Thymus (tissue), 11 donors: Measurements from ENCODE around the gene FLAD1. TPM values are rescaled to one million over a fixed set of nuclear protein-coding genes. Genes with fewer than 3 reads are reported as not detected.

Experiments
- DNase-seq, 9 donors: peaks; one replicate each; pipeline ENCODE4 v3.0.0-alpha.2; 2013; ENCODE audit warnings: low spot score in 9 of 9, low read depth in 6 of 9, missing footprints in 1 of 9
- H3K27ac ChIP-seq, 2 donors: one replicate each; pipeline ENCODE4 v1.5.1; 2013; ENCODE audit warnings: control low read depth in 1 of 2, low read depth in 1 of 2, low read length in 1 of 2, mild to moderate bottlenecking in 1 of 2, moderate library complexity in 1 of 2
- H3K27me3 ChIP-seq, 2 donors: one replicate each; pipeline ENCODE4 v1.5.1; 2013; ENCODE audit warnings: low read length in 1 of 2; ENCODE audit not compliant: control insufficient read depth in 2 of 2, insufficient read depth in 1 of 2
- H3K36me3 ChIP-seq, 2 donors: one replicate each; pipeline ENCODE4 v1.5.1; 2013; ENCODE audit warnings: low read length in 1 of 2, mild to moderate bottlenecking in 1 of 2, moderate library complexity in 1 of 2; ENCODE audit not compliant: control insufficient read depth in 2 of 2, insufficient read depth in 2 of 2
- H3K4me1 ChIP-seq, 2 donors: one replicate each; pipeline ENCODE4 v1.5.1; 2013; ENCODE audit warnings: low read length in 2 of 2; ENCODE audit not compliant: control insufficient read depth in 2 of 2, insufficient read depth in 2 of 2
- H3K4me3 ChIP-seq, 2 donors: one replicate each; pipeline ENCODE4 v1.5.1; 2013; ENCODE audit warnings: low read length in 2 of 2, control low read depth in 1 of 2, mild to moderate bottlenecking in 1 of 2
- H3K9me3 ChIP-seq, 2 donors: one replicate each; pipeline ENCODE4 v1.5.1; 2013; ENCODE audit warnings: low read length in 1 of 2, mild to moderate bottlenecking in 1 of 2; ENCODE audit not compliant: control insufficient read depth in 2 of 2, insufficient read depth in 1 of 2
- WGBS: extraction: QIAGEN DNeasy Blood & Tissue Kit; methylation state at CpG from one replicate; pipeline ENCODE4 v1.1.7; 2013; 5-methylcytosine and 5-hydroxymethylcytosine counted together
- polyA plus RNA-seq: library from polyadenylated mRNA; stranded (reverse); fragments of 200-250 nt; gene quantifications from one replicate; pipeline ENCODE4 v1.2.3, GENCODE V29; 2013
- total RNA-seq: library from RNA; stranded (reverse); fragments of 120-200 nt; gene quantifications from one replicate; pipeline ENCODE4 v1.2.4, GENCODE V29; 2013
- donor health status: healthy.

The FLAD1 gene
- total and polyA plus RNA-seq, 2 donors: 26.7 to 34.8 TPM

DNA sequence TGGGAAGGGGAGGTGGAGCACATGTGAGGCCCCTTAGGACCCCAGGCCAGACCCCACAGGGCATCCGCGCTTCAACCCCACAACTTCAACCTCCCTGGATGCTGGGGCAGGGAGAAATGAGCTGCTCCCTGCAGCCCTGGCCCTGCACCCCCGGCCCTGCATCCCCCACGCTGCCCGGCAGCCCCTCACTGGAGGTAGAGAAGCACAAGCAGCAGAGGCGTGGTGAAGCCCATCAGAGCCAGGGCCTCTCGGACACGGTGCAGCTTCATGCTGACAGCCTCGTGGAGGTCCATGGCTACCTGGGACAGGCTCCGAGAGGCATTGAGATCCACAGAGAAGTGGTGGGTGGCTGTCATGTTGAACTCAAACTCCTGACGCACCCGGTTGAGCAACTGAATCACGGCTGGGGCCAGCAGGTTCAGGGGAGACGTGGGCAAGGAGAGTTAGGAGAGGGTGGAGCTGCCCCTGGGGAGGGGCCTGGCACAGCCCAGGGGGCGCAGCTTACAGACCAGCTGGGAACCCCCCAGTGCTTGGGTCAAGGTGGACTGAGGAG, 47.2 kb downstream of the FLAD1 start:
- Histone ChIP-seq H3K4me1 (no peaks in the 10 kb centered on the region), H3K27ac (no peak overlapping the region), H3K36me3 (no peaks in the 10 kb centered on the region), H3K4me3 (no peak overlapping the region), H3K27me3 (peaks cover 6 to 46% of the 10 kb centered on the region in 2 donors), H3K9me3 (peaks cover 0 to 6% of the 10 kb centered on the region in 2 donors)
- 94% methylated on average over 15 of the region's 15 CpGs for WGBS
- no peak for DNase-seq

DNA sequence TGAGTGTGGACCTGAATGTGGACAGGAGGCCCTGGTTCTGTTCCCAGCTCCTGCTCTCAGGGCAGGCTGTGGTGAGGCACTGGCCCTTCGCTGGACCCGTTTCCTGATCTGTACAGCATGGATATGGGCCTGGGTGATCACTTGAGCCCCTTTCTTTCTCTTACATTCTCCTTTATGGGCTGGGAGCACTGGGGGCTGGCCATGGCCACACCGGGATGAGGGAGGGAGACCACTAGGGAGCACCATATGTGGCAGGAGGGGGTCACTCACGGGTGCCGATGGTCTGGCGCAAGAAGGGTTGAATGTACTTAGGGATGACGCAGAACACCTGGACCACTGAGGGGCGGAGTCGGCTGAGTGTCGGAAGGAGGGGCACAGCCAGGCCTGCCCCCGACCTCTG, 47.8 kb downstream of the FLAD1 start:
- Histone ChIP-seq H3K27me3 (peaks cover 4 to 46% of the 10 kb centered on the region in 2 donors), H3K9me3 (peaks cover 0 to 6% of the 10 kb centered on the region in 2 donors), H3K36me3 (no peaks in the 10 kb centered on the region), H3K27ac (no peak overlapping the region), H3K4me3 (no peak overlapping the region), H3K4me1 (no peaks in the 10 kb centered on the region)
- WGBS: 95% methylated on average over 11 of the region's 11 CpGs
- no peak for DNase-seq

DNA sequence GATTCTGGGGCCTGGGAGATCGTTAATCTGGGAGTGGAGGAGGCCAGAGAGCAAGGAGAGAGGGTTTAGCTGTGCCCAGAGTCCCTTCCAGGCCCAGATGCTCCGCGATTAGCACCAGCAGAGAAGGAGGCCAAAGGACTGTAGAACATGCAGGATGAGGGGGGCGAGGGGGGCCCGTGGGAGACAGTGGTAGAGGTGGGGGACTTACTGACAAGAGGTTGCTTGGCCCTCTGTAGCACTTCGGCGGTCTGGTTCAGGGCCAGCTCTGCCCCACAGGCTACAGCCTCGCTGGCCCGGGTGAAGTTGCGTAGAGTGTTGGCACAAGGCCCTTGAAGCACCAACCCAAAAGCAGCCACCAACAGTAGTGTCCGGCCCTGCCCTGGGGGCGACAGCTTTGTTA, 49.7 kb downstream of the FLAD1 start:
- Histone ChIP-seq H3K9me3 (peaks cover 0 to 6% of the 10 kb centered on the region in 2 donors), H3K4me3 (no peak overlapping the region), H3K27me3 (peaks cover 0 to 52% of the 10 kb centered on the region in 2 donors), H3K4me1 (no peaks in the 10 kb centered on the region), H3K27ac (no peak overlapping the region), H3K36me3 (no peaks in the 10 kb centered on the region)
- DNase-seq: no peak
- WGBS: 93% methylated on average over 12 of the region's 12 CpGs

DNA sequence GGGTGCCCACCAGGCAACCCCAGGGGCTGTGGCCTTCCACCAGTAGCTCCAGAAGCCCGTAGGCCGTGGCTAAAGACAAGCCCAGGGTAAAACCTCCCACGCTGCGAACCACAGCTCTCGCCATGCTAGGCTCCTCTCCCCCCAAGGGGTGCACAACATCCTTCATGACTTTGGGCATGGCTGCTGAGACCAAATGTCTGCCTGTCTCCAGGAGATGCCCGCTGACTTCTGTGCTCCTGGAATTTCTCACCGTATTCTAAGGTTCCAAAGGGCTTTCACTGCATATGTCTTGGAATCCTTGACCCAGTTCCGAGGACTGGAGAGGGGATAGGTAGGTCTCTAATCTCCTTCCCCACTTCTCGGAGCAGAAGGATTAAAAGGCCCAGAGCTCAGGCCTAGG, 50.4 kb downstream of the FLAD1 start, which contains the start of the genes DCST1 and DCST2:
Gene DCST1, plus strand, starts transcription at position 301 of the 400 bp plus-strand sequence. CDS start 213 bp downstream, outside the sequence.
Gene DCST2, minus strand, starts transcription at position 258 of the 400 bp plus-strand sequence. Its CDS starts 80 bp downstream, at position 178.
- DNase-seq: no peak
- Histone ChIP-seq H3K4me1 (no peaks in the 10 kb centered on the region), H3K27me3 (peaks cover 2 to 59% of the 10 kb centered on the region in 2 donors), H3K36me3 (no peaks in the 10 kb centered on the region), H3K4me3 (no peak within 1 kb of the TSS), H3K27ac (no peak within 1 kb of the TSS), H3K9me3 (peaks cover 0 to 6% of the 10 kb centered on the region in 2 donors)
- 96% methylated on average over 9 of the region's 9 CpGs for WGBS

DNA sequence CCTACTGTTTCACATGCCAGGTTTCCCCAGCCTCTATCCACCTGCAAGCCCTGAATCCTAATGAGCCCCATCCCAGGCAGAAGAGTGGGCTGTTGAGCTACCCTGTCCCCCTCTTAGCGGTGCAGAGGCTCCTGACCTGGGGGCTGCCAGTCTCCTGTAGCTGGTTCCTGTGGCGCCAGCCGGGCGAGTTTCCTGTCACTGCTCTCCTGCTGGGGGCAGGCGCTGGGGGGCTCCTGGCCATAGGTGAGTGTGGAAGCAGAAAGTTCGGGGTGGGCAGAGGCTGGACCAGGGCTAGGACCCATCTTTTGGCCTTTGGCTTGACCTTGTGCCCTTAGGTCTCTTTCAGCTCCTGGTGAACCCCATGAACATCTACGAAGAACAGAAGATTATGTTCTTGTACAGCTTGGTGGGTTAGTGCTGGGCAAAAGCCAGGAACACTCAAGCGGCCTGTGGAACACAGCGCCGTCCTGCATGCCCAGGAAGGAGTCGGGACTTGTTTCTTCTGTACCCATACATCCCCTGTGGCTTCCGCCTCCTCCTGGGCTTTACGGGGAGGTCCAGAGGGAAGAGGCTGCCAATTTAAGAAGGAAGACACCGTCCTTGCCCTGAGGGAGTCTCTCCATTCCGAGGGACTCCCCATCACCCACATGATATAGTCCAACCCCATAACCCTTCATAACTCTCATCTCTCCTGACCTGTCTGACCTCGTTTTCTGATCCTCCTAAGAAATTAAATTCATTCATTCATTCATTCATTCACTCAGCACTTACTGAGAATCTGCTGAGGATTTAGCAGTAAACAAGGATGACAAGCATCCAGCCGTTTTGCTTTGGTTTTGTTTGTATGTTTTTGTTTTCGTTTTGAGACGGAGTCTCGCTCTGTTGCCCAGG, 51.4 kb downstream of the FLAD1 start:
- no peak overlapping the region for H3K27ac ChIP-seq
- DNase-seq: no peak
- no peak overlapping the region for H3K4me3 ChIP-seq
- no peaks in the 10 kb centered on the region for H3K4me1 ChIP-seq
- peaks cover 2 to 60% of the 10 kb centered on the region in 2 donors for H3K27me3 ChIP-seq
- no peaks in the 10 kb centered on the region for H3K36me3 ChIP-seq
- 89% methylated on average over 20 of the region's 20 CpGs for WGBS
- H3K9me3 ChIP-seq: peaks cover 0 to 6% of the 10 kb centered on the region in 2 donors

DNA sequence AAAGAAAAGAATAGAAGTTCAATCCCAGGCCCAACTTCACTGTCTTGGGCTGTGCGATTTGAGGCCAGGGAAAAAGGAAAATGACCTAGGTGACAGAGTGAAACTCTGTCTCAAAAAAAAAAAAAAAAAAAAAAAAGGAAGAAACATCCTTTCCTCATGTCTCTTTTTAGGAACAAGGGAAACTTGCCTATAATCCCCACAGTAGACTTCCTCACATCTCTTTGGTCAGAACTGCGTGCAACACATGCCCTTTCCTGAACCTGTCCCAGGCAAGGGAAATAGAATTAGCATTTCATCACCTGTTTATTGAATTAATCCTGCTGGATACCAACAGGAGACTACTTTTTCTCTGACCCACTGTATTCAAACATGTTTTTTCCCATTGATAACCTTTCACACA, 52.8 kb downstream of the FLAD1 start:
- H3K9me3 ChIP-seq: no peaks in the 10 kb centered on the region
- DNase-seq: no peak
- H3K4me1 ChIP-seq: no peaks in the 10 kb centered on the region
- H3K4me3 ChIP-seq: no peak overlapping the region
- no peaks in the 10 kb centered on the region for H3K36me3 ChIP-seq
- 93% methylated on average over 2 of the region's 2 CpGs for WGBS
- peaks cover 2 to 51% of the 10 kb centered on the region in 2 donors for H3K27me3 ChIP-seq
- no peak overlapping the region for H3K27ac ChIP-seq

DNA sequence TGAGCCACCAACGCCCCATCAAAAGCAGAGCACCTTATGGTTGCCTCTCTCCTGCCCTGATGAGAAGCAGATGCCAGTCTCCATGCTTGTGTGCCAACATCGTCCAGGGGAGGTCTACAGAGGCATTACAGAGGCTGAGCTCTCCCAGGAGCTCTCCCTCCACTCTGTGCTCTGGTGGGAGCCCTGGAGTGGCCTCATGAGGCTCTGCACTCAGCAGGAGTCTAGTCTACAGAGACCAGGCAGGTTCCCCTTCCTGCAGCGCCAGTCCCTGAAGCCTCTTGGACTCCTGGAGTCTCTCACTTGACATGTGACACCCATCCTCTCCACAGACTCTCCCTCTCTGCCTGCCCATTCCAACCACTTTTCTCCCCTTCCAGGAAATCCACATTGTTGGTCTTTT, 53.9 kb downstream of the FLAD1 start:
- no peaks in the 10 kb centered on the region for H3K9me3 ChIP-seq
- H3K4me3 ChIP-seq: no peak overlapping the region
- H3K27me3 ChIP-seq: peaks cover 2 to 57% of the 10 kb centered on the region in 2 donors
- no peak for DNase-seq
- H3K27ac ChIP-seq: no peak overlapping the region
- WGBS: 95% methylated on average over 3 of the region's 3 CpGs
- no peaks in the 10 kb centered on the region for H3K36me3 ChIP-seq
- H3K4me1 ChIP-seq: no peaks in the 10 kb centered on the region

DNA sequence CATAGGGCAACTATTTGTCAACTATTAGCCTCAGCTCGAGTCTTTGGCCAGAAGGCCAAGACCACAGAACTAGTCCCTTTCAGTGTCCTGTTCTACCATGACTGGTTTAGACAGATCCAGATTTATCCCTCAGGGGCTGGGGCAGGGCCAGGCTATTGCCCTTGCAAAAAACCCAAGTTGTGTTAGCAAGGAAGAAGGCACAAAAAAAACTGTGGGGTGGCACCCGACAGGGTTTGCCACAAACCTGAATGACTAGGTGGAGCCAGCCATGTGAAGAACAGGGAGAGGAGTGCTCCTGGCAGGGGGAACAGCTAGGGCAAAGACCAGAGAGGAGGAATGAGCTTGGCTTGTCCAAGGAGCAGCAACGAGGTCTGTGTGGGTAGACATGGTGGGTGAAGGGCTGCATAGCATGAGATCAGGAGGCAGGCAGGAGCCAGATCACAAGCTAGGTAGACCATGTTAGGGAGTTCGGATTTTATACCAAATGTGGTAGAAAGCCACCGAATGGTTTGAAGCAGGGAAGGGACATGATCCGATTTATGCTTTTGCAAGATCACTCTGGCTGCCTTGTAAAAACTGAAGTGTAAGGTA, 54.8 kb downstream of the FLAD1 start:
- H3K9me3 ChIP-seq: no peaks in the 10 kb centered on the region
- DNase-seq: no peak
- H3K4me3 ChIP-seq: no peak overlapping the region
- H3K27ac ChIP-seq: no peak overlapping the region
- H3K36me3 ChIP-seq: no peaks in the 10 kb centered on the region
- 92% methylated on average over 6 of the region's 6 CpGs for WGBS
- peaks cover 2 to 61% of the 10 kb centered on the region in 2 donors for H3K27me3 ChIP-seq
- H3K4me1 ChIP-seq: no peaks in the 10 kb centered on the region
